ENCODE results near the gene GLA. TPM values are rescaled to one million over a fixed set of nuclear protein-coding genes. Genes with fewer than 3 reads are reported as not detected.

Gene GLA
- total and polyA plus RNA-seq, 2 of the 8 experiments (the other 6 are each of a cell fraction or from before 2014, with no cell fraction given) = 33.6 to 47.3 TPM

- Histone ChIP-seq H4K5ac (ENCODE audit: insufficient read length, low read depth, low read length) (no peak overlapping the region), H2BK15ac (ENCODE audit: low read length) (no peak overlapping the region), H3K4me2 (ENCODE audit: insufficient read depth in 1 of 2, low read depth in 2 of 2, low read length in 2 of 2) (no peak overlapping the region), H3K23ac (ENCODE audit: insufficient read length) (no peak overlapping the region), H3K9ac (replicated peaks in 1 of 4; ENCODE audit: extremely low read depth in 1 of 4, low read depth in 3 of 4, low read length in 3 of 4) (no peak overlapping the region; a peak in 1 of 7 replicates), H2AK5ac (ENCODE audit: low read depth, low read length) (no peak overlapping the region), H4K8ac (ENCODE audit: extremely low read depth, insufficient read depth, low read length) (no peak overlapping the region), H3K79me1 (ENCODE audit: low read depth, low read length) (no peaks in the 10 kb centered on the region), H3K18ac (ENCODE audit: extremely low read depth, low read length) (no peak overlapping the region), H3K4me3 (ENCODE audit: extremely low read depth in 1 of 4, insufficient read depth in 2 of 4, low read depth in 3 of 4, low read length in 4 of 4) (no peak overlapping the region), H4K20me1 (replicated peaks in 1 of 2; ENCODE audit: control insufficient read depth in 1 of 2, insufficient read depth in 2 of 2, low read length in 2 of 2) (peaks cover 0 to 2% of the 10 kb centered on the region in 2 experiments), H3K56ac (replicated peaks; ENCODE audit: insufficient read length, low read depth, low read length) (no peak overlapping the region), H2BK5ac (ENCODE audit: low read depth, low read length) (no peak overlapping the region), H3K27me3 (replicated peaks in 1 of 4; ENCODE audit: control insufficient read depth in 3 of 4, extremely low read depth in 1 of 4, insufficient read depth in 3 of 4, low read length in 3 of 4) (no peaks in the 10 kb centered on the region), H3K9me3 (ENCODE audit: insufficient read depth in 2 of 2, low read depth in 1 of 2, low read length in 1 of 2) (no peaks in the 10 kb centered on the region), H3K14ac (ENCODE audit: insufficient read length) (no peak overlapping the region), H2AFZ (ENCODE audit: low read length) (no peak overlapping the region), H2BK120ac (replicated peaks; ENCODE audit: low read depth, low read length) (no peak overlapping the region), H3K27ac (ENCODE audit: low read depth, low read length) (no peak overlapping the region), H3K79me2 (ENCODE audit: control insufficient read depth in 1 of 2, insufficient read depth in 2 of 2, low read length in 2 of 2) (peaks cover 0 to 23% of the 10 kb centered on the region in 2 experiments; a peak in 2 of 4 replicates), H2BK12ac (ENCODE audit: low read depth, low read length) (no peak overlapping the region), H3K23me2 (ENCODE audit: low read depth, low read length) (peaks cover 4% of the 10 kb centered on the region; the same call in 1 of the 2 replicates), H3K4me1 (replicated peaks in 1 of 4; ENCODE audit: control insufficient read depth in 3 of 4, insufficient read depth in 4 of 4, low read length in 3 of 4) (no peaks in the 10 kb centered on the region; a peak in 1 of 7 replicates), H4K91ac (replicated peaks; ENCODE audit: insufficient read length, low read length) (no peak overlapping the region), H3K36me3 (ENCODE audit: control insufficient read depth in 2 of 4, insufficient read depth in 4 of 4, low read length in 3 of 4) (peaks cover 6 to 45% (median 18%) of the 10 kb centered on the region in 4 experiments), H2BK20ac (ENCODE audit: low read length) (no peak overlapping the region), H3K4ac (replicated peaks; ENCODE audit: insufficient read length, low read depth, low read length) (no peak overlapping the region)
- FAIRE-seq = no peak
- CTCF ChIA-PET (ENCODE audit: partially characterized antibody) = no interaction called here
- TF ChIP-seq POLR2A (IDR thresholded peaks at IDR 0.05; ENCODE audit: control extremely low read depth in 1 of 2, low read depth in 2 of 2, low read length in 2 of 2) = peak in 1 of 2 experiments; percentile 68; a peak in 1 of 3 replicates
- peak; percentile 68 for TF ChIP-seq POLR2AphosphoS5 (IDR thresholded peaks at IDR 0.05; ENCODE audit: low read depth, low read length)
- no peak for TF ChIP-seq CHD2 (IDR thresholded peaks at IDR 0.05; ENCODE audit: low read length)
- no peak for DNase-seq (ENCODE audit: low read depth in 1 of 2, low spot score in 2 of 2)
- POLR2A ChIA-PET (ENCODE audit: partially characterized antibody) = interaction anchor here (0.6 to 2.1 kb wide), 7 partner anchors 10 to 362 kb away, joined by 3 to 14 read pairs (median 3); partner anchors contain the start of gene GLA
Observed at GRCh38 chrX:101394372-101394771, 13.4 kb downstream of the GLA start.
